GM19463 (cell line): ENCODE results near the gene COQ3.
A peak's percentile ranks its signal among the peaks of the same experiment; 100 is the strongest.

ENCODE experiments used
- ATAC-seq: cut with Tn5 transposase; IDR thresholded peaks from one replicate; pipeline ENCODE4 v1.9.1; 2021; ENCODE audit warnings: mild to moderate bottlenecking, moderate library complexity; ENCODE audit not compliant: unreplicated experiment

COQ3 gene

DNA sequence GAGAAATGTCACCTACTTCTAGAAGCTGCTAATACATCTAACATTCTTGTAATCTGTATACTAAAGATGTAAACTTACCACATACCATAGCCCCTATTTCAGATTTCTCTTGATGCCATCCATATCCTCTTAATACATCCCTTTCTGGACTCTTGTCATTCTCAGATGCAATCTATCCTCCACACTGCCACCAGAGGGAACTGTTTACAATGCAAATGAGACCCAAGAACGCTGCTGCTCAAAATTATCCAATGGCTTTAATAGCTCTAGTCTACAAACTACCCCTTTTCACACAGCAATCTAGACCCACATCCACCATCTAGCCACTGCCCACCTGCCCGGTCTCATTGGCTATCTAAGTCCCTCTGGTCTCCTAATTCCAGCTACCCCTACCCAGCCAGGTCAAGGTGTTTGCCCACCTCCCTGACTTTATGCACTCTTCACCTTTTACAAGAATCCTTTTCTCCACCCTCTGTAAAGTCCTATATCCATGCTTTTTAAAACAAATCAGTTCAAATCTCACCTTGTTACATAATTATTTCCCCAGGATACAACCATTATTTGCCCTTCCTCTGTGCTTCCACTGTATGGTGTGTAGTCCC, 59.4 kb downstream of the COQ3 start:
- peak; percentile 28 for ATAC-seq

DNA sequence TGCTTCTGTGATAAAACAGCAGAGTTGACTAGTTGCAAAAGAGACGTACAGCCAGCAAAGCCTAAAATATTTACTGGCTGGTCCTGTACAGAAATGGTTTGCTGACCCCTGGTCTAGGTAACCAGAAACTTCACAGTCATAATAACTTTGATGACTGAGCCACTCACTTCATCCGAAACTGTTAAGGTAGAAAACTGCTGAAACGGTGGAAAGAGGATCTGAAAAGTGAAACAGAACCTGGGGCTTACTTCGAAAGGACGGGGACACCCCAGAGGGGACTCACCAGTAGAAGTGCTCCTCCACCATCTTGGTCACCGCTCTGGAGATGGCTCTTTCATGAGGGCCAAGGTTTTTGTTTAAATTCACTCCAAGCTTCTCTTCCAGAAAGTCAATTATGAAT, 60.9 kb downstream of the COQ3 start:
- peak; percentile 87 for ATAC-seq

DNA sequence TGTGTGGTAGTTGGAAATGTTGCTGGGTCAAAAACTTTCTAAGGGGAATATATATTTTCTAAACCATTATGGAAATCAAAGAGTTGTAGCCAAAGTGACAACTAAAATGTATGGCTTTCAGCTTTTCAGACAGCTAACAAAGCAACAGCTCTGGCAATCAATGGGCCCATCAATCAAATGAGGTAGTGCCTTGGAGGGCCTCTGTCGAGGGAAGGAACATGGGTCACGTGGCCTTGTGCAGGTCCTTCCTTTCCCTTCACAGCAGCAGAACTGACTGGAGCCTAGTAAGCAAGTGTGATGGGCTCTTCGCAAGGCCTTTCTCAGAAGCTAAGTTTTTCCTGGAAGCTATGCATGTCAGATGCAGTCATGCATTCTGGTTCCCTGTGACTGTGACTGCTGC, 62.5 kb downstream of the COQ3 start:
- ATAC-seq: no peak

- ATAC-seq: peak; percentile 64
Observed at GRCh38 chr6:99330159-99330558, 63.8 kb downstream of the COQ3 start.

DNA sequence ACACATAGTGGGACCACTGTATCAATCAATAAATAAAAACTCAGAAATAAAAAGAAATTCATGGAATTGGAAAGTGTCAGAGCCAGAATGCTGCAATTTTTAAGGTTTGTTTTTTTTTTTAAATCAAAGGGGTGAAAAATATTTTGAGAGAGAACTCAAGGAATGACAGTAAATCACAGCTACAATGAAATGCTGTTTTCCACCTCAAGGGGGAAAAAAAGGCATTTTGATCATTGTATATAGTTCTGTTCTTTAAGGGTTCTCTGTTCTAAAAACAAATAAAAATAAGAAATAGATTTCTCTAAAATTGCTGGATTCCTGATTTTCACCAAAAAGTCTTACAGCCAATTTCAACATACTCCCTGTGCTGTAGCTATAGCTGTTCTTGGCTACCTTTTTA, 69.0 kb downstream of the COQ3 start:
- no peak for ATAC-seq
